Measurements from ENCODE around the gene CHCHD4.

Gene CHCHD4

DNA sequence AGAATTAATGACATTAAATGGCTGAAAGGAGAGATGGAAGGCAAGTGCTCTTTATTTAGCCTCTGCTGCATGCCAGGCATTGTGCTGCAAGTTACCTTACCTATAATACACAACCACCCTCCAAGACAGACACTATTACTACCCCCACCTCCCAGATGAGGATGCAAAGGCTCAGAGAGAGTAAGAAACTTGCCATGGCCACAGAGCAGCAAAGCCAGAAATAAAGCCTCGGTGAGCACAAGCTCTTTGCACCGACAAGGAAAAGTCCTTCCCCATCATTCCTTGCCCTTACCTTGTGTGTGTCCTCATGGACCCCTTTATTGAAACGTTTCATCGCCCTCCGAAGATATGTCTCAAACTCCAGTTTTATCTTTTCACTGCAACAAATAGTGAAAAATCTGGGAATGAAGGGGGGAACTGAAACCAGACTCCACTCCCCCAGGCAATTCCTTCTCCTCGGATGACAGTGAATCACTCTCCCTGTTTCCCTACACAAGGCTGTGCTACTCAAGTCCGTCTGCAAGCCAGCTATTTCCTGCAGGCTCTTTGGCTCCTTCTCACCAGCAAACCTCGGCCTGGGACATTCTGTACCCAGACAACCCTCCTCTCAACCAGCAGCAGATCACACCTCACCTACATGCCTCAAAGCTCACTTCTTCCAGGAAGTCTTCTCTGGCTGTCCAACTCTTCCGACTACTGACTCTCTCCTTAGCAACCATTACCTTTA is 42.4 kb upstream of the CHCHD4 start:
- H3K36me3 ChIP-seq, result peaks cover 95% of the 10 kb centered on the region
- H3K9me3 ChIP-seq (ENCODE audit: severe bottlenecking), result no peaks in the 10 kb centered on the region
- TF ChIP-seq, protein P1, sequence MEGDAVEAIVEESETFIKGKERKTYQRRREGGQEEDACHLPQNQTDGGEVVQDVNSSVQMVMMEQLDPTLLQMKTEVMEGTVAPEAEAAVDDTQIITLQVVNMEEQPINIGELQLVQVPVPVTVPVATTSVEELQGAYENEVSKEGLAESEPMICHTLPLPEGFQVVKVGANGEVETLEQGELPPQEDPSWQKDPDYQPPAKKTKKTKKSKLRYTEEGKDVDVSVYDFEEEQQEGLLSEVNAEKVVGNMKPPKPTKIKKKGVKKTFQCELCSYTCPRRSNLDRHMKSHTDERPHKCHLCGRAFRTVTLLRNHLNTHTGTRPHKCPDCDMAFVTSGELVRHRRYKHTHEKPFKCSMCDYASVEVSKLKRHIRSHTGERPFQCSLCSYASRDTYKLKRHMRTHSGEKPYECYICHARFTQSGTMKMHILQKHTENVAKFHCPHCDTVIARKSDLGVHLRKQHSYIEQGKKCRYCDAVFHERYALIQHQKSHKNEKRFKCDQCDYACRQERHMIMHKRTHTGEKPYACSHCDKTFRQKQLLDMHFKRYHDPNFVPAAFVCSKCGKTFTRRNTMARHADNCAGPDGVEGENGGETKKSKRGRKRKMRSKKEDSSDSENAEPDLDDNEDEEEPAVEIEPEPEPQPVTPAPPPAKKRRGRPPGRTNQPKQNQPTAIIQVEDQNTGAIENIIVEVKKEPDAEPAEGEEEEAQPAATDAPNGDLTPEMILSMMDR (IDR thresholded peaks at IDR 0.05; ENCODE audit: low read depth, low read length), result no peak

DNA sequence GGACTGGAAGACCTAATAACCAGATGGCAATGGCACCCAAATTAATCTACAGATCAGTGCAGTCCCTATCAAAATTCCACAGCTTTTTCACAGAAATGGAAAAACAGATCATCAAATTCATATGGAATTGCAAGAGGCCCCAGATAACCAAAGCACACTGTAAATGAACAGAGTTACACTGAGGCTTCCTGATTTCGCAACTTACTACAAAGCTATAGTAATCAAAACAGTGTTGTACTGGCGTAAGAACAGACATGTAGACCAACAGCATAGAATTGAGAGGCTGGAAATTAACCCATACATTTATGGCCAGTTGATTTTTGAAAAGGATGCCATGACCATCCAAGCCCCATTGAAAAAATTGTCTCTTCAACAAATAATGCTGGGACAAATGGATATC is 37.5 kb upstream of the CHCHD4 start:
- peaks cover 93% of the 10 kb centered on the region for H3K36me3 ChIP-seq
- DNase-seq, result no peak
- TF ChIP-seq, protein P1 (IDR thresholded peaks at IDR 0.05; ENCODE audit: low read depth, low read length), result no peak
- peaks cover 3% of the 10 kb centered on the region for H3K9me3 ChIP-seq (ENCODE audit: severe bottlenecking)
- no peaks in the 10 kb centered on the region for H3K27me3 ChIP-seq (ENCODE audit: insufficient read depth, low read depth, severe bottlenecking)
- H3K4me3 ChIP-seq (ENCODE audit: low read depth, low read length), result no peak overlapping the region
- H3K27ac ChIP-seq, result no peak overlapping the region

More for the DNA sequence above, 42.4 kb upstream of the CHCHD4 start:
- Histone ChIP-seq H3K27me3 (ENCODE audit: insufficient read depth, low read depth, severe bottlenecking) (no peaks in the 10 kb centered on the region), H3K27ac (no peak overlapping the region), H3K4me3 (ENCODE audit: low read depth, low read length) (no peak overlapping the region)
- DNase-seq, result no peak

GRCh38 chr3:14161282-14161681 is 36.6 kb upstream of the CHCHD4 start:
- TF ChIP-seq, protein P1 (IDR thresholded peaks at IDR 0.05; ENCODE audit: low read depth, low read length), result no peak
- Histone ChIP-seq H3K27ac (no peak overlapping the region), H3K36me3 (peaks cover 85% of the 10 kb centered on the region), H3K4me3 (ENCODE audit: low read depth, low read length) (no peak overlapping the region), H3K9me3 (ENCODE audit: severe bottlenecking) (peaks cover 3% of the 10 kb centered on the region), H3K27me3 (ENCODE audit: insufficient read depth, low read depth, severe bottlenecking) (no peaks in the 10 kb centered on the region)
- no peak for DNase-seq

DNA sequence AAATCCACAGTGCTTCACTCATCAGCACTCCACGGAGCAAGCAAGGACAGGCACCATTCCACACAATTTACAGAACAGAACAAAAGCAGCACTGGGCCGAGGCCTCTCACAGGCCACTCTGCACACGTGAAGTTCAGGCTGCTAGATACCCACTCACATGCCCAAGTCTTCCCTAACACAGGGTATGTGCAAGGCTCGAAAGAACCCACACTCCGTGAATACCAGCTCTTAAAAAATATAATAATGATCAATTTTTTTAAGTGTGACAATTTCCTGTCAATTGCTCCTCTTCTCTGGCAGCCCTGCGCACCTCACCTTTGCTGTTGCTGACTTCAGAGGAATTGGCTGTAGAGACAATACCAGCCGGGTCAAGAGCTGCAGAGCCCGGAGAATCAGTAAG is 34.8 kb upstream of the CHCHD4 start:
- H3K27ac ChIP-seq, result no peak overlapping the region
- TF ChIP-seq, protein P1 (IDR thresholded peaks at IDR 0.05; ENCODE audit: low read depth, low read length), result no peak
- no peak for DNase-seq
- H3K4me3 ChIP-seq (ENCODE audit: low read depth, low read length), result no peak overlapping the region
- H3K27me3 ChIP-seq (ENCODE audit: insufficient read depth, low read depth, severe bottlenecking), result no peaks in the 10 kb centered on the region
- H3K9me3 ChIP-seq (ENCODE audit: severe bottlenecking), result peaks cover 3% of the 10 kb centered on the region
- H3K36me3 ChIP-seq, result peaks cover 76% of the 10 kb centered on the region

DNA sequence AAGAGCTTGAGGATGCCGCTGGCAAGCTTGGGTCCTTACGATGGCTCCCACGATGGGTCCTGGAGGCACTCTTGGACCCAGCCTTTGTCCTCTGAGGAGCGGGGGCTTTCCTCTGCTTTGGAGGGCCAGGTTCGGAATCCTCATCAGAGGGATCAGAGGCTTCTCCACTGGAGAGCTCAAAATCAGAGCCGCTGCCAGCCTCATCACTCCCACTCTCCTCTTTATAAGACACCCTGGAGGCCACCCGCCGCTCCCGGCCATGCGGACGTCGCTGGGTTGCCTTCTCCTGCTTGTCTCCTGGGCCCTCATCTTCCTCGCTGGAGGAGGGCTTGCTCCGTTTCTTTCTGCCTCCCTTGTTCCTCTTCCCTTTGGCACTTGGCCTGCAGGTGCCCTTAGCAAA is 33.7 kb upstream of the CHCHD4 start:
- TF ChIP-seq, protein P1 (IDR thresholded peaks at IDR 0.05; ENCODE audit: low read depth, low read length), result no peak
- peaks cover 3% of the 10 kb centered on the region for H3K9me3 ChIP-seq (ENCODE audit: severe bottlenecking)
- DNase-seq, result no peak
- H3K36me3 ChIP-seq, result peaks cover 76% of the 10 kb centered on the region
- H3K4me3 ChIP-seq (ENCODE audit: low read depth, low read length), result no peak overlapping the region
- no peaks in the 10 kb centered on the region for H3K27me3 ChIP-seq (ENCODE audit: insufficient read depth, low read depth, severe bottlenecking)
- H3K27ac ChIP-seq, result no peak overlapping the region

DNA sequence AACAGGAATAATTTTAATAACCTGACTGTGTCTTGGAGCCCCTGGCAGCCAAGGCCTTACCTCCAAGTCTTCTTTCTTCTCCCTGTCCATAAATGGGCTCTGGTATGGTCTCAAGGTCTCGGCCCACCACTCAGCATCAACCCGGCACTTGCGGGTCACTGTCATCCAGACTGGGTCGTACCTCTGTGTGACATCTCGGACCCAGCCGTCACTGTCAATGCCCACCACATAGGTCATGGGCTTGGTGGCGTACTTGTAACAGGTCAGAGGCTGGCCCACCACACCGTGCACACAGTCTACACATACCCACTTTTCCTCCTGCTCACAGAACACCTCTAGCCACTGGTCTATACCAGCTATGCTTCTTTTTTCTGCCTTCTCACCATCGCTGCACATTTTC is 33.3 kb upstream of the CHCHD4 start:
- H3K27ac ChIP-seq, result no peak overlapping the region
- DNase-seq, result no peak
- H3K4me3 ChIP-seq (ENCODE audit: low read depth, low read length), result no peak overlapping the region
- peaks cover 75% of the 10 kb centered on the region for H3K36me3 ChIP-seq
- H3K9me3 ChIP-seq (ENCODE audit: severe bottlenecking), result peaks cover 3% of the 10 kb centered on the region
- H3K27me3 ChIP-seq (ENCODE audit: insufficient read depth, low read depth, severe bottlenecking), result no peaks in the 10 kb centered on the region
- TF ChIP-seq, protein P1 (IDR thresholded peaks at IDR 0.05; ENCODE audit: low read depth, low read length), result no peak
